SK-N-SH treated with all-trans-retinoic acid at 6 μM for 48 hours (cell line): ENCODE data around the gene ANKRD6.

Source experiments
- ATAC-seq: fragments of 200-7000 bp; cut with Tn5 transposase; 3 replicates; pipeline ENCODE4 v1.9.1; 2020; ENCODE audit warnings: mild to moderate bottlenecking, moderate library complexity
- ARNTL ChIP-seq: fragments of 450-650 bp; formaldehyde crosslinking; IDR thresholded peaks from 2 replicates; pipeline ENCODE4 v1.5.0; 2020; ENCODE audit warnings: low read depth, mild to moderate bottlenecking, moderate library complexity, borderline replicate concordance
- BACH2 ChIP-seq: fragments of 250-450 bp; sonication (Bioruptor Pico); IDR thresholded peaks from 2 replicates; pipeline ENCODE4 v1.9.0; 2021; ENCODE audit warnings: mild to moderate bottlenecking, borderline replicate concordance
- CSDC2 ChIP-seq: fragments of 250-450 bp; sonication (Bioruptor Pico); IDR thresholded peaks from 2 replicates; pipeline ENCODE4 v1.5.0; 2020; ENCODE audit warnings: mild to moderate bottlenecking, moderate library complexity
- ESRRG ChIP-seq: fragments of 250-450 bp; sonication (Bioruptor Pico); IDR thresholded peaks from 2 replicates; pipeline ENCODE4 v1.6.1; 2021; ENCODE audit warnings: mild to moderate bottlenecking
- GLIS3 ChIP-seq: fragments of 250-450 bp; sonication (Bioruptor Pico); IDR thresholded peaks from 2 replicates; pipeline ENCODE4 v1.5.0; 2020; ENCODE audit warnings: mild to moderate bottlenecking, moderate library complexity
- ISL1 ChIP-seq: fragments of 250-450 bp; sonication (Bioruptor Pico); IDR thresholded peaks from 2 replicates; pipeline ENCODE4 v2.1.2; 2022; ENCODE audit warnings: mild to moderate bottlenecking, moderate library complexity
- PPARA ChIP-seq: fragments of 250-450 bp; sonication (Bioruptor Pico); IDR thresholded peaks from 2 replicates; pipeline ENCODE4 v1.5.0; 2020; ENCODE audit warnings: mild to moderate bottlenecking, borderline replicate concordance
- RARB ChIP-seq: fragments of 250-450 bp; sonication (Bioruptor Pico); IDR thresholded peaks from 2 replicates; pipeline ENCODE4 v1.8.0; 2021; ENCODE audit warnings: mild to moderate bottlenecking, moderate library complexity
- SNAI2 ChIP-seq: fragments of 250-450 bp; sonication (Bioruptor Pico); IDR thresholded peaks from 2 replicates; pipeline ENCODE4 v1.5.0; 2020; ENCODE audit warnings: mild to moderate bottlenecking, moderate library complexity
- TCF4 ChIP-seq: fragments of 250-450 bp; sonication (Bioruptor Pico); IDR thresholded peaks from 2 replicates; pipeline ENCODE4 v1.8.0; 2021; ENCODE audit warnings: mild to moderate bottlenecking, moderate library complexity, borderline replicate concordance
- TOX ChIP-seq: fragments of 250-450 bp; sonication (Bioruptor Pico); IDR thresholded peaks from 2 replicates; pipeline ENCODE4 v1.8.0; 2021; ENCODE audit warnings: mild to moderate bottlenecking, moderate library complexity, borderline replicate concordance
- ZC3H10 ChIP-seq: fragments of 250-450 bp; sonication (Bioruptor Pico); IDR thresholded peaks from 2 replicates; pipeline ENCODE4 v1.5.1; 2021; ENCODE audit warnings: mild to moderate bottlenecking, moderate library complexity
- ZFP3 ChIP-seq: fragments of 250-450 bp; sonication (Bioruptor Pico); IDR thresholded peaks from 2 replicates; pipeline ENCODE4 v1.5.0; 2020; ENCODE audit warnings: mild to moderate bottlenecking, moderate library complexity
- ZFP30 ChIP-seq: fragments of 450-650 bp; formaldehyde crosslinking; IDR thresholded peaks from 2 replicates; pipeline ENCODE4 v1.5.0; 2022; ENCODE audit warnings: mild to moderate bottlenecking, moderate library complexity
- ZNF565 ChIP-seq: fragments of 450-650 bp; formaldehyde crosslinking; conservative IDR thresholded peaks from 2 replicates; pipeline ENCODE4 v1.5.0; 2020; ENCODE audit warnings: low read depth, mild to moderate bottlenecking, moderate library complexity
- ZNF70 ChIP-seq: fragments of 450-650 bp; formaldehyde crosslinking; IDR thresholded peaks from 2 replicates; pipeline ENCODE4 v1.5.0; 2020; ENCODE audit warnings: mild to moderate bottlenecking, moderate library complexity
- TF ChIP-seq, protein P1 (sequence below): fragments of 250-450 bp; sonication (Bioruptor Pico); IDR thresholded peaks from 2 replicates; pipeline ENCODE4 v1.5.1; 2021; ENCODE audit warnings: mild to moderate bottlenecking, moderate library complexity
- TF ChIP-seq, protein P2 (sequence below): fragments of 250-450 bp; sonication (Bioruptor Pico); IDR thresholded peaks from 2 replicates; pipeline ENCODE4 v1.5.0; 2020; ENCODE audit warnings: mild to moderate bottlenecking, moderate library complexity
- TF ChIP-seq, protein P3 (sequence below): fragments of 250-450 bp; sonication (Bioruptor Pico); IDR thresholded peaks from 2 replicates; pipeline ENCODE4 v1.8.0; 2020; ENCODE audit warnings: mild to moderate bottlenecking, moderate library complexity, borderline replicate concordance
- TF ChIP-seq, protein P4 (sequence below): fragments of 250-450 bp; sonication (Bioruptor Pico); IDR thresholded peaks from 2 replicates; pipeline ENCODE4 v1.5.1; 2020; ENCODE audit warnings: low read depth, mild to moderate bottlenecking, moderate library complexity
- TF ChIP-seq, protein P5 (sequence below): fragments of 250-450 bp; sonication (Bioruptor Pico); IDR thresholded peaks from 2 replicates; pipeline ENCODE4 v1.8.0; 2021; ENCODE audit warnings: low read depth, mild to moderate bottlenecking, moderate library complexity, borderline replicate concordance

Gene ANKRD6

DNA sequence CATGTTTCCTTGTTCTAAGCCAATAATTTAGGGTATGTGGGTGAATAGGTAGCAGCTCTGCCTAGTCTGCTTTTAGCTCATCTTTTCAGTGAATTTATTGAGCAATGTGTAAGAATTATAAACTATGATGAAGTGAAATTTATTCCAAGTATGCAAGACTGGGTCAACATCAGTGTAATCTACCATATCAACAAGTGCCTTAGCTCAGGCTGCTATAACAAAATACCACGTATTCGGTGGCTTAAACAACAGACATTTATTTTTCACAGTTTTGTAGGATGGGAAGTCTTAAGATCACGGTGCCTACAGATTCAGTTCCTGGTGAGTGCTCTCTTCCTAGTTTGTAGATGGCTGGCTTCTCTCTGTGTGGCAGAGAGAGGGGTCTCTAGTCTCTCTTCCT is 151.6 kb downstream of the ANKRD6 start:
- no peak for ATAC-seq
- TF ChIP-seq, protein P1, sequence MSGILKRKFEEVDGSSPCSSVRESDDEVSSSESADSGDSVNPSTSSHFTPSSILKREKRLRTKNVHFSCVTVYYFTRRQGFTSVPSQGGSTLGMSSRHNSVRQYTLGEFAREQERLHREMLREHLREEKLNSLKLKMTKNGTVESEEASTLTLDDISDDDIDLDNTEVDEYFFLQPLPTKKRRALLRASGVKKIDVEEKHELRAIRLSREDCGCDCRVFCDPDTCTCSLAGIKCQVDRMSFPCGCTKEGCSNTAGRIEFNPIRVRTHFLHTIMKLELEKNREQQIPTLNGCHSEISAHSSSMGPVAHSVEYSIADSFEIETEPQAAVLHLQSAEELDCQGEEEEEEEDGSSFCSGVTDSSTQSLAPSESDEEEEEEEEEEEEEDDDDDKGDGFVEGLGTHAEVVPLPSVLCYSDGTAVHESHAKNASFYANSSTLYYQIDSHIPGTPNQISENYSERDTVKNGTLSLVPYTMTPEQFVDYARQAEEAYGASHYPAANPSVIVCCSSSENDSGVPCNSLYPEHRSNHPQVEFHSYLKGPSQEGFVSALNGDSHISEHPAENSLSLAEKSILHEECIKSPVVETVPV = no peak
- no peak for TF ChIP-seq ZNF70
- TF ChIP-seq GLIS3 (CRISPR knock-in tag) = no peak
- TF ChIP-seq ZFP3 = no peak
- no peak for TF ChIP-seq TOX (CRISPR knock-in tag)
- no peak for TF ChIP-seq ESRRG (CRISPR knock-in tag)
- TF ChIP-seq, protein P2, sequence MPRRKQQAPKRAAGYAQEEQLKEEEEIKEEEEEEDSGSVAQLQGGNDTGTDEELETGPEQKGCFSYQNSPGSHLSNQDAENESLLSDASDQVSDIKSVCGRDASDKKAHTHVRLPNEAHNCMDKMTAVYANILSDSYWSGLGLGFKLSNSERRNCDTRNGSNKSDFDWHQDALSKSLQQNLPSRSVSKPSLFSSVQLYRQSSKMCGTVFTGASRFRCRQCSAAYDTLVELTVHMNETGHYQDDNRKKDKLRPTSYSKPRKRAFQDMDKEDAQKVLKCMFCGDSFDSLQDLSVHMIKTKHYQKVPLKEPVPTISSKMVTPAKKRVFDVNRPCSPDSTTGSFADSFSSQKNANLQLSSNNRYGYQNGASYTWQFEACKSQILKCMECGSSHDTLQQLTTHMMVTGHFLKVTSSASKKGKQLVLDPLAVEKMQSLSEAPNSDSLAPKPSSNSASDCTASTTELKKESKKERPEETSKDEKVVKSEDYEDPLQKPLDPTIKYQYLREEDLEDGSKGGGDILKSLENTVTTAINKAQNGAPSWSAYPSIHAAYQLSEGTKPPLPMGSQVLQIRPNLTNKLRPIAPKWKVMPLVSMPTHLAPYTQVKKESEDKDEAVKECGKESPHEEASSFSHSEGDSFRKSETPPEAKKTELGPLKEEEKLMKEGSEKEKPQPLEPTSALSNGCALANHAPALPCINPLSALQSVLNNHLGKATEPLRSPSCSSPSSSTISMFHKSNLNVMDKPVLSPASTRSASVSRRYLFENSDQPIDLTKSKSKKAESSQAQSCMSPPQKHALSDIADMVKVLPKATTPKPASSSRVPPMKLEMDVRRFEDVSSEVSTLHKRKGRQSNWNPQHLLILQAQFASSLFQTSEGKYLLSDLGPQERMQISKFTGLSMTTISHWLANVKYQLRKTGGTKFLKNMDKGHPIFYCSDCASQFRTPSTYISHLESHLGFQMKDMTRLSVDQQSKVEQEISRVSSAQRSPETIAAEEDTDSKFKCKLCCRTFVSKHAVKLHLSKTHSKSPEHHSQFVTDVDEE (CRISPR knock-in tag) = no peak
- no peak for TF ChIP-seq ISL1 (CRISPR knock-in tag)
- TF ChIP-seq ZC3H10 (CRISPR knock-in tag) = no peak
- TF ChIP-seq ZFP30 (CRISPR knock-in tag) = no peak
- TF ChIP-seq CSDC2 (CRISPR knock-in tag) = no peak
- no peak for TF ChIP-seq PPARA
- TF ChIP-seq, all 23 proteins: peak for 0

DNA sequence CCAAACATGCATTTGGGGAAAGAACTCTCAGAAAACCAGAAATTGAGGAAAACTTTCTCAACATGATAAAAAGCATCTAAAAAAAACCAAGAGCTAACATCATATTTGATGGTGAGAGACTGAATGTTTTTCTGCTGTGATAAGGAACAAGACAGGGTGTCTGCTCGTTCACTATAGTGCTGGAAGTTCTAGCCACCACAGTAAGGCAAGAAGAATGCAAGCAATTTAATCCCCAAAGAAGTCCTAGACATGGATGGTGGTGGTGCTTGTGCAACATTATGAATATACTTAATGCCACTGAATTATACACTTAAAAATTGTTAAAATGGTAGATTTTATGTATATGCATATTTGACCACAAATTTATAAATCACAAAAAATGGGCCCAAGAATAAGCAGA is 152.2 kb downstream of the ANKRD6 start:
- ATAC-seq = no peak
- TF ChIP-seq, protein P3, sequence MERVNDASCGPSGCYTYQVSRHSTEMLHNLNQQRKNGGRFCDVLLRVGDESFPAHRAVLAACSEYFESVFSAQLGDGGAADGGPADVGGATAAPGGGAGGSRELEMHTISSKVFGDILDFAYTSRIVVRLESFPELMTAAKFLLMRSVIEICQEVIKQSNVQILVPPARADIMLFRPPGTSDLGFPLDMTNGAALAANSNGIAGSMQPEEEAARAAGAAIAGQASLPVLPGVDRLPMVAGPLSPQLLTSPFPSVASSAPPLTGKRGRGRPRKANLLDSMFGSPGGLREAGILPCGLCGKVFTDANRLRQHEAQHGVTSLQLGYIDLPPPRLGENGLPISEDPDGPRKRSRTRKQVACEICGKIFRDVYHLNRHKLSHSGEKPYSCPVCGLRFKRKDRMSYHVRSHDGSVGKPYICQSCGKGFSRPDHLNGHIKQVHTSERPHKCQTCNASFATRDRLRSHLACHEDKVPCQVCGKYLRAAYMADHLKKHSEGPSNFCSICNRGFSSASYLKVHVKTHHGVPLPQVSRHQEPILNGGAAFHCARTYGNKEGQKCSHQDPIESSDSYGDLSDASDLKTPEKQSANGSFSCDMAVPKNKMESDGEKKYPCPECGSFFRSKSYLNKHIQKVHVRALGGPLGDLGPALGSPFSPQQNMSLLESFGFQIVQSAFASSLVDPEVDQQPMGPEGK (CRISPR knock-in tag) = no peak
- TF ChIP-seq PPARA (no peak), TOX (CRISPR knock-in tag) (no peak), BACH2 (CRISPR knock-in tag) (no peak), ZC3H10 (CRISPR knock-in tag) (no peak), ZFP30 (CRISPR knock-in tag) (no peak), GLIS3 (CRISPR knock-in tag) (no peak), ZFP3 (no peak), CSDC2 (CRISPR knock-in tag) (no peak), ISL1 (CRISPR knock-in tag) (no peak), ARNTL (CRISPR knock-in tag) (no peak), ZNF70 (no peak), RARB (CRISPR knock-in tag) (no peak)
- TF ChIP-seq, protein P4, sequence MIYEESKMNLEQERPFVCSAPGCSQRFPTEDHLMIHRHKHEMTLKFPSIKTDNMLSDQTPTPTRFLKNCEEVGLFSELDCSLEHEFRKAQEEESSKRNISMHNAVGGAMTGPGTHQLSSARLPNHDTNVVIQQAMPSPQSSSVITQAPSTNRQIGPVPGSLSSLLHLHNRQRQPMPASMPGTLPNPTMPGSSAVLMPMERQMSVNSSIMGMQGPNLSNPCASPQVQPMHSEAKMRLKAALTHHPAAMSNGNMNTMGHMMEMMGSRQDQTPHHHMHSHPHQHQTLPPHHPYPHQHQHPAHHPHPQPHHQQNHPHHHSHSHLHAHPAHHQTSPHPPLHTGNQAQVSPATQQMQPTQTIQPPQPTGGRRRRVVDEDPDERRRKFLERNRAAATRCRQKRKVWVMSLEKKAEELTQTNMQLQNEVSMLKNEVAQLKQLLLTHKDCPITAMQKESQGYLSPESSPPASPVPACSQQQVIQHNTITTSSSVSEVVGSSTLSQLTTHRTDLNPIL = no peak
- TF ChIP-seq, protein P5, sequence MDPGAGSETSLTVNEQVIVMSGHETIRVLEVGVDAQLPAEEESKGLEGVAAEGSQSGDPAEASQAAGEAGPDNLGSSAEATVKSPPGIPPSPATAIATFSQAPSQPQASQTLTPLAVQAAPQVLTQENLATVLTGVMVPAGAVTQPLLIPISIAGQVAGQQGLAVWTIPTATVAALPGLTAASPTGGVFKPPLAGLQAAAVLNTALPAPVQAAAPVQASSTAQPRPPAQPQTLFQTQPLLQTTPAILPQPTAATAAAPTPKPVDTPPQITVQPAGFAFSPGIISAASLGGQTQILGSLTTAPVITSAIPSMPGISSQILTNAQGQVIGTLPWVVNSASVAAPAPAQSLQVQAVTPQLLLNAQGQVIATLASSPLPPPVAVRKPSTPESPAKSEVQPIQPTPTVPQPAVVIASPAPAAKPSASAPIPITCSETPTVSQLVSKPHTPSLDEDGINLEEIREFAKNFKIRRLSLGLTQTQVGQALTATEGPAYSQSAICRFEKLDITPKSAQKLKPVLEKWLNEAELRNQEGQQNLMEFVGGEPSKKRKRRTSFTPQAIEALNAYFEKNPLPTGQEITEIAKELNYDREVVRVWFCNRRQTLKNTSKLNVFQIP (CRISPR knock-in tag) = no peak

DNA sequence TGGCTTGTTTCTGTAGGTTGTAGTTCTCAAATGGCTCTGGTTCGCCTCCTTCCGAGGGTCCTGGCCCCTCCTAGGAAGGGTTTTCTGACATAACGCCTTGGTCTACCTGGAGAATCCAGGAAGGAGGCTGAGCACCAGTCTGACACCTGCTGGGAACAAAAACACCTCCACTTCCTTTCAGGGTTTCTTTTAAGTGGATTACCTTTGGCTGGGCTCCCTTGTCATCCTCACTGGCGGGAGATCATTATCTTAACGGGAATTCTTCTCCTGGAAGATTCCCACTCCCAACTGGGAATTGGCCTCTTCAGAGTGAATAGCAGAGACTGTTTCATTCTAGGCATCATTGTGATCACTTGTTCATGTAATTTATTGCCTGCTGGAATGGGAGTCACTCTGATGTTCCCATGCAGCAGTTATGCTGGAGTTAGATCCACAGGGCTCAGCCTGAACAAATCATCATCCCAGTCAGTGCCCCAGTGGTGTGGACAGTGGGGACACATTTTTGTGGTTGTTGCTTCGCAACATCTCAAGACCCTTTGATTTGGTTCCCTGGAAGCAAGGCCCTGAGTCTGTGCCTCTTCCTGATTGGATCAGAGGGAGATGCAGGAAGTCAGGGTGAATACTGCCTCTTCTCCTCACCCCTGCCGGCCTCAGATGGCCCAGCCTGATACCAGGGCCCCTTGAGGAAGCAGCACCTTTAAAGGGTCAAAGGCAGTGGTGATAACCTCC is 156.5 kb downstream of the ANKRD6 start:
- ATAC-seq = no peak
- TF ChIP-seq, protein P1 = no peak
- TF ChIP-seq GLIS3 (CRISPR knock-in tag) (no peak), SNAI2 (CRISPR knock-in tag) (no peak), CSDC2 (CRISPR knock-in tag) (no peak), ZNF565 (CRISPR knock-in tag) (no peak), RARB (CRISPR knock-in tag) (no peak), ZNF70 (no peak), TCF4 (CRISPR knock-in tag) (no peak), ZC3H10 (CRISPR knock-in tag) (no peak), BACH2 (CRISPR knock-in tag) (no peak), PPARA (no peak), ISL1 (CRISPR knock-in tag) (no peak)
- TF ChIP-seq, protein P3 (CRISPR knock-in tag) = no peak
- TF ChIP-seq, protein P5 (CRISPR knock-in tag) = no peak
